IPS DF 19.7 (cell line): ENCODE results near the gene SLC25A5.
"Not testable (repeated sequence)": the region's sequence is repeated elsewhere in the genome, so short reads cannot be mapped to it uniquely, and the experiment has no call there.

Experiments used
- DNase-seq: peaks from one replicate; pipeline ENCODE4 v3.0.0-alpha.2; 2013; ENCODE audit warnings: low read depth, low spot score

Gene SLC25A5

DNA sequence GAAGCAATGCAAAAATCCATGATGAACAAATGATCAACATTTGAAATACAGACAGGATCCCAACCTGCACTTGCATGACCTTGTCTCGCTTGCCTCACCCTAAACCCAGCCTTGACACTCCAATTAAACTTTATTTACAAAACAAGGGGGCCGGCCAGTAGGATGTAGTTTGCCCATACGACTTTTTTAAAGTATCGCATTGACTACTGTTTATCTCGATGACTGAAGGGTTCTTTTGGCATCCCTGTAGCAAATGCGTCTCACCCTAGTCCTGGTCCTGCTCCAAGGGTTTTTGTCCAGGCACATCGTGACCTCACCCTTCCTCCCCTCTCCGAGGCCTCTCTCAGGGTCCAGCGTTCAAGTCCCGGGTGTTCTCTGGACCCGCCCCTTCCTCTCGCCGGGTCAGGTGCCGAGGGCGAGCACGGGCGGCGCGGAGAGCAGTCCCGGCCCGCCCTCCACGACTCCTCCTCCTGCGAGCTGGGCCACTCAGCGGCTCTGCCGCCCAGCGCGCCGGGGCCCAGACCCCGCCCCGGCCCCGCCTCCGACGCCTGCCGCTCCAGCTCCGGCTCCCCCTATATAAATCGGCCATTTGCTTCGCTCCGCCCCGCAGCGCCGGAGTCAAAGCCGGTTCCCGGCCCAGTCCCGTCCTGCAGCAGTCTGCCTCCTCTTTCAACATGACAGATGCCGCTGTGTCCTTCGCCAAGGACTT is at the start of gene SLC25A5:
Gene SLC25A5 (plus strand): TSS at position 603 of the 709 bp plus-strand sequence. CDS start 72 bp downstream, at position 675.
- no peak for DNase-seq

DNA sequence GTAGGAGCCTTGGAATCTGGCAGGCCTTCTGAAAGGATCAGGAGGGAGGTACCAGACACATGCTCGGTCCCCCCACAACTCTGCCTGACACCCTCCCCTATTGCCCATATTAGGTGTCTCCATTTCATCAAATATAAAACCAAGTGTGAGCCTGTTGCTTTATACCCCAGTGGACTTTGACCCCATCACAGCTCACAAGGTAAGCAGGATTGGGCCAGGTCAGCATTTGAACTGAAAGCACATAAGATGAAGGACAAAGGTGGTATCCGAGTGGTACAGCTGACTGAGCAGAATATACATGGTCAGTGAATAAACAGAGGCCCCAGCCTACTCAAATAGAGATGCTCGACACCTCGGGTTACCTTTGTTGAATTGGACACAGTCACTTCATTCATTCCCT is 49.1 kb upstream of the SLC25A5 start:
- no peak for DNase-seq

DNA sequence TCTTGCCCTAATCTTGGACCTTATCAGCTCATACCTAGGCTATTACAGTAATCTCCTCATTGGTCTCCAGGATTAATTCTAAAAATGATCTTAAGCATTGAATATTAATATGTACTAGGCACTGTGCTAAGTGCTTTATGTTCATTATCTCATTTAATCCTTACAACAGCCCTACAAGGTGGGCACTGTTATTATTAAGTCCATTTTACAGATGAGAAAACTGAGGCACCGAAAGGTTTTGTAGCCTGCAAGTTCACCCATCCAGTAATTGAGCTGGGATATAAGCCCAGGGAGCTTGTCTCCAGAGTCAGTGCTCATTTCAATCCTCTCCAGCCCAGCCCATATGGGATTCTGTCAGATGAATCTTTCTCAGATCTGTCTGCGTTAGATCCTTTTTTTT is 48.3 kb upstream of the SLC25A5 start:
- DNase-seq = no peak

DNA sequence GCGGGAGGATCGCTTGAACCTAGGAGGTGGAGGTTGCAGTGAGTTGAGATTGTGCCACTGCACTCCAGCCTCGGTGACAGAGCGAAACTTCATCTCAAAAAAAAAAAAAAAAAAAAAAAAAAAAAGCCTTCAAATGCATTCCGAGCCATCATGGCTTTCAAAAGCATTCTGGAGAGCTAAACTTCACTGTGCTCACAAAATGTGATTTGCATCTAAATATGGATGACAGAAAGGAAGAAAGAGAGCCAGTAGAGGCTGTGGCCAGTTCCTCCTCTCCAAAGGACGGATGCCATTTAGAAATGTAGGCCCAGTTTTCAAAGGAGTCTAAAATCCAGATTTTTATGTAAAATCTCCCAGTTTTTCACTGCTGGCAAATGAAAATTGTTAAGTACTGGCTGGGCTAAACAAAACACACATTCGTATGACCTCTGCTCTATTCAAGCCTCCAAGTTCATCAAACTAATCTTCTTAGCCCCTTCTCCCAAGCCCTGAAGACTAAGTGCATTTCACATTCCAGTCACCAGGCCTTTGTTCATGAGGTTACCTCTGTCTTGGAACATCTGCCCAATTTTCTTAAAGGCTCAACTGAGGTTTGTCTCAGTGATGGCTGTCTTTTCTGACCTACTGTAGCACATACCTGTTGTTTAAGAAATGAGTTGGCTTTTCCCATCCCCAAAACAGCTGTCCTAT is 47.1 kb upstream of the SLC25A5 start:
- no peak for DNase-seq

DNA sequence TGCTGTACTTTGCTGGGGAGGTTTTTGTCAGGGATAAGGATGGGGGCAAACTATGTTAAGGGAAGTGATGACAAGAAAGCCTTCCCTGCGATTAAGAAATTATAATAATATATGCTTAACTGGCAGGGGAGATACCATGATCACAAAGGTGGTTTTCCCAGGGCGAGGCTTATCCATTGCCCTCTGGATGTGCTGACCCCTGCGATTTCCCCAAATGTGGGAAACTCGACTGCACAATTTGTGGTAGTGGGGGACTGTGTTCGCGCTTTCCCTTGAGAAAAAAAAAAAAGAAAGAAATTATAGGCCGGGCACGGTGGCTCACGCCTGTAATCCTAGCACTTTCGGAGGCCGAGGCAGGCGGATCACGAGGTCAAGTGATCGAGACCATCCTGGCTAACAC is 44.6 kb upstream of the SLC25A5 start:
- no peak for DNase-seq

DNA sequence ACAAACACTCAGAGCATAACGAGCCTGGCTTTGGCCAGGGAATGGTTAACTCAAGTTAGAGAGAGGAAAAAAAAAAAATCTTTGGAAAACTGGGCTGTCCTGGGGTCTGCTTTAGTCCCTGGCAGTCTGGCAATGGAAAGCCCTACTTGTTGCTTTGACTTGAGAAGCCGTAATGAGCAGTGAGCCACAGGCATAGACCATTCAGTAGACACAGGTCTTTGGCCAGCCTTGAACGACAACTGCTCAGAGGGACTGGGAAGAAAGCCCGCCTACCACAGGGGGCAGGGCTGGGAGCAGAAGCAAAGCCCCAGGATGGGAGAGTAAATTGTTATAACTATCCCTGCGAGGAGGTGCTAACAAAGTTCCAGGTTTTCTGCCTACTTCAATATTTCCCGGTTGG is 43.2 kb upstream of the SLC25A5 start:
- no peak for DNase-seq

DNA sequence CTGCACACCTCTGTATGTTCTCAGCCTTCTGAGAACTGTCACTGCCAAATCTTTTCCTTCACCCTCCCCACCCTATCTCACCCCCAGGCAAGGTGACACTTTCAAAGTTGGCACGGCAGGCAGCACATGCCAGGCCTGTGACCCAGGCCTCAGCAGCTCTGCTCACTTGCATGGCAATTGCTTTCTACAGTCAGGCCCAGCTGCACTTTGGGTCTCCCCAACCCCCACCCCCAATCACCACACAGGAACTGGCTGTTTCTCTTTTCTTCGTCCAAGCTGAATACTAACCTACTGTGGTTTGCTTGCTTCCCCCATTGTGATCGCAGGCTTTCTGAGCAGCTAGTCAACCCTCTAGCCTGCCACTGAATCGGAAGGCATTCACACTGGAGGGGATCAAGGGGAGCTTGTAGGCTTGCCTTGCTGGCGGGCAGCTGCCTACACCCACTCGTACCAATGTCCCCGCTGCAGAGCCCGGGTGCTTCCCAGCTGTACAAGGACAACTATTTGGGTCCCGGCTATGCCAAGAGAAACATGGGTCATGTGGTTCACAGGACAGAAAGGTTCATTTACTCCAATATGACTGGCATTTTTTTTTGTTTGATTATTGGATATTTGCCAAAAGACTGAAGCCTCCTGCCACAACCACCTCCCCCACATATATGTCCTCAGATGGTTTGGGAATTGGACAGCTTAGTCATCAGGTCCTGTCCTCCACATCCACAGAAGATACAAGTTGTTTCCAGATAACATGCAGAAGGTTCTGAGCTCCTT is 41.0 kb upstream of the SLC25A5 start:
- no peak for DNase-seq

DNA sequence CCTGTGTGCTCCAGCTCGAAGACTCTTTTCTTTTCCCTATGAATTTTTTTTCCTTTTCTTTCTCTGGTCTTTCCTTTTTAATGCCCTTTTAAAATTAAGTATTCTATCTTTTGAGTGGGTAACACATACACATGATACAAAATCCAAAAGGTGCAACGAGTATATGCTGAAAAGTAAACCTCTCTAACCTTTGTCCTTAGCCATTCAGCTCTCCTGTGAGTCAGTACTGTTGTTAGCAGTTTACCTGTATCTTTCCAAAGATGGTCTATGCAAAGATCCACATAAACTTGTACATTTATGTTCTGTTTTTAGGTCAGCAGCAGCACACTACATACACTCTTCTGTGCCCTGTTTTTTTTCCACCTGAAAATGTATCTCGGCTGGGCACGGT is 40.5 kb upstream of the SLC25A5 start:
- DNase-seq = no peak

DNA sequence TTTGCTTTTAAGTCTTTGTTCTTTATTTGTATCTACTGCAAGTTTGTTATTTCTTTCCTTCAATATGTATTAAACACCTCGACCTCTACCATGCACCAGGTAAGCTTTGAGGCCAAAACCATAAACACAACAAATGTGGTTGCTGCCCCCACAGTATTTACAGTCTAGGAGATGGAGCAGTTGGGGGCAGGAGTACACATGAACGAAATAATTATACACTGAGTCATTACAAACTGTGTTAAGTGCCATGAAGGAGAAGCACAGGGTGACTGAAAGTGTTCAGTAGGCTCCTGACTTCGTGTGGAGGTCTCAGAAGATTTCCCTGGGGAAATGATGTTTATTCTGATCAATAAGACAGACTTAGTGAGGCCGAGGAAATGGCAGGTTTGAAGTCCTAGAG is 38.8 kb upstream of the SLC25A5 start:
- DNase-seq = no peak

DNA sequence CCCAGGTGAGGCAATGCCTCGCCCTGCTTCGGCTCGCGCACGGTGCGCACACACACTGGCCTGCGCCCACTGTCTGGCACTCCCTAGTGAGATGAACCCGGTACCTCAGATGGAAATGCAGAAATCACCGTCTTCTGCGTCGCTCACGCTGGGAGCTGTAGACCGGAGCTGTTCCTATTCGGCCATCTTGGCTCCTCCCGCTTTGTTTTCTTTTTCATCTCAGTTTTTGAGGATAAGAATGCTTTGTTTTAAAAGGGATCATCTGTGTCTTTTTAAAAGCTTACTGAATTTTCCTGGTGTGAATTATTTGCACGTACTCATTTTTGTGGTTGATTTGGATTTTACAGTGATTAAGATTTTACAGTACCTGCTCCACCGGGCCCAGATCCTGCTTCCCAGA is 26.9 kb upstream of the SLC25A5 start:
- DNase-seq = not testable (repeated sequence)

DNA sequence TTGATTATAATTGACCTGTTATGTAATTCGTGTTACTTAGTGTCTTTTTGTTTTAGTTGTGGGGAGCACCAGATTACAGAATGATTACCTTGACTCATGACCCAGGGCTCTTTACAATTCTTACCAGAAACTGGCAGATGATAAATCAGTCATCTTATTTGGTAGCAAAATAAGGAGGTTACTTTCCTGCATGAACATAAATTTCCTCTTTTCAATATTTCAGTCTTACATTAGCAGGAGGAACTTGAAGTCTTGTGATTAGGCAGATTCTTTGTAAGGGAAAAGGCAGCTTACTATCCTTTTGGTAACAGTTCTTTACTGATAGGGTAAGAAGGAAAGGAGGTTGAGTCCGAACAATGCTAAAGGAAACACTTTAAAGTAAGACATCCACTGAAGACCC is 26.0 kb upstream of the SLC25A5 start:
- no peak for DNase-seq

DNA sequence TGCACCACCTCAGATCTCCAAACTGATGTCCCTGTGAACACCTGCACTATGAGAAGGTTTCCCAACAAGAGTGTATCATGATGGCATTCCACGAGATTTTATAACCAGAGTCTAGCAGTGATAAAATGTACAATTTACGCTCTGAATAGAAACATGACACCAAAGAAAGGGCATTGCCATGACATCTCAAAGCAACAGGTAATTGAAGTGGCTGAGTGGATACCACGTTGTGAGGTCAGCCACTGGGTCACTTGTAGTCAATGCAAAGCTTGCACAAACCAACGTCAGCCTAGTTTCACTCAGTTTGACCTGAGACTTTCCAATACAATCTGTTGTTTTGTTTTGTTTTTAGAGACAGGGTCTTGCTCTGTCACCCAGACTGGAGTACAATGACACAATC is 15.0 kb upstream of the SLC25A5 start:
- no peak for DNase-seq

DNA sequence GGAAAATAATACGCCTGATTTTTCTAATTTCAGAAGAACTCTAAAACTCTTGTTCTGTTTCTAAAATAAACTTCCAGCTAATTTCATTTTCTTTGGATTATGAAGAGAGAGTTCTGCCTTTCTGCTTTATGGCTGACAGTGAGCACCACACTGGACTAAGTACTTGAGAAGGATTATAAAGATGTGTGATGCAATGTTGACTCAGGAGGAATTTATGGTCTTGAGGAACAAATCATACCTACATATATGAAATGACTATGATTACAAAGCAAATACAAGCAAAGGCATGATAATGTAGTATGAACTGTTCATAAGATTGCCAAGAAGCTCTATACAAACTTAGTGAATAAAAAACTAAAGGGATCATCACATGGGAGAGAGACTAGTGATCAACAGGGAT is 13.0 kb upstream of the SLC25A5 start:
- no peak for DNase-seq

DNA sequence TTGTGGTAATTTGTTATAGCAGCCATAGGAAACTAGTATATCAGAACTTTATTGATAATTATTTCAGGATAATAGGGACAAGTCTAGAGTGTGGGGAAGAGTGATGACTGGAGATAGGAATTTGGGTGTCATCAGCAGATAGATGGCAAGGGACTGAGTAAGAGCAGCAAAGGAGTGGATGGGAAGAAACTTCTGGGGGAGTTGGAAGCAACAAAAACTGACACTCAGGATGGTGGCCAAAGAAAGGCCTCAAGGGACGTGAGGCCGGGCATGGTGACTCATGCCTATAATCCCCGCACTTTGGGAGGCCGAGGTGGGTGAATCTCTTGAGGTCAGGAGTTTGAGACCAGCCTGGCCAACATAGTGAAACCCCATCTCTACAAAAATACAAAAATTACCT is 9.1 kb upstream of the SLC25A5 start:
- no peak for DNase-seq

DNA sequence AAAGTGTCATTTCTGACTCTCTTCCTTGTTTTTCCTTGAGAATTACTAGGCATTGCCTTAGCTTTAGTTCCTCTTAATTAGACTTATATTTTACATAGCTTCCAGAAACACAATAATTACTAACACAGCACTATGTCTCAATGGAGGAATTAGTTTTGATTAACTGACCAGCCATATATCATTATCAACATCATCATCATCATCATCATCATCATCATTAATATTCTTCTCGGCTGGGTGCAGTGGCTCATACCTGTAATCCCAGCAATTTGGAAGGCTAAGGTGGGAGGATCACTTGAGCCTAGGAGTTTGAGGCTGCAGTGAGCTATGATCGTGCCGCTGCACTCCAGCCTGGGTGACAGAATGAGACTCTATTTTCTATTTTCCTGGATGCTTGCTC is 2.7 kb upstream of the SLC25A5 start:
- no peak for DNase-seq

DNA sequence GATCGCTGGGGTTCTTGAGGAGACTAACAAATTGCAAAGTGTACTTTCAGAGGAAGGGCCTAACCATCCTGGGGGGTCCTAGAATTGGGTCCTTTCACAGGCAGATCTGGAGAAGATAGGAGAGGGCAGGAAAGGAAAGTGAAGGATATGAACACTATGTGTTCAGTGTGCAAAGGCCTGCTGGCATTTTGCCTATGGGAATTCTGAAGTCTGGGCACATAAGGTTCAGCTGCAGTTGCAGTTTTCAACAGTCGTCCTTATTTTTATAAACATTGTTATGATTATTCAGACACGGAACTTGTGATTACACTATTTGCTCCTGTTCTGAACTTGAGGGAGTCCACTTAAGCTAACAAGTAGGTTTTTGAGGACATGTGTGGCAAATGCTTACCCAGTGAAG is 1.3 kb upstream of the SLC25A5 start:
- no peak for DNase-seq

DNA sequence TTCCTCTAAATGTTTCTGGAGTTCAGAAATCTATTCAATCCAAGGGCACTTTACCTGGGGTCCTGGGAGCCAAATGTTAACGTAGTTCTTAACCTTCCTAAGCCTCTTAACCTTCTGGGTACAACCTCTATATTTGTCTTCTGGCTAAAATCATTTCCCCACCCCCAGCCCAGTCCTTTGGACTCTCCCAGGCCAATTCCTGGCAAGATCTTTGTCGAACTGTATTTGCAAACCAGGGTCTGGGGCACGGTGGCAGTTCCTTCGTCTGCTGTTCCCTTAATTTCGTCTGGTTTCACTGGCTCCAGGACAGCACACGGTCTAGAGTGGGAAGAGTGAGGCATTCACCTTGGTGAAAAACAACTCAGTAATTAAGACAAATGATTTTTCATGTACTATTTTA is 811 bp upstream of the SLC25A5 start:
- DNase-seq = no peak

DNA sequence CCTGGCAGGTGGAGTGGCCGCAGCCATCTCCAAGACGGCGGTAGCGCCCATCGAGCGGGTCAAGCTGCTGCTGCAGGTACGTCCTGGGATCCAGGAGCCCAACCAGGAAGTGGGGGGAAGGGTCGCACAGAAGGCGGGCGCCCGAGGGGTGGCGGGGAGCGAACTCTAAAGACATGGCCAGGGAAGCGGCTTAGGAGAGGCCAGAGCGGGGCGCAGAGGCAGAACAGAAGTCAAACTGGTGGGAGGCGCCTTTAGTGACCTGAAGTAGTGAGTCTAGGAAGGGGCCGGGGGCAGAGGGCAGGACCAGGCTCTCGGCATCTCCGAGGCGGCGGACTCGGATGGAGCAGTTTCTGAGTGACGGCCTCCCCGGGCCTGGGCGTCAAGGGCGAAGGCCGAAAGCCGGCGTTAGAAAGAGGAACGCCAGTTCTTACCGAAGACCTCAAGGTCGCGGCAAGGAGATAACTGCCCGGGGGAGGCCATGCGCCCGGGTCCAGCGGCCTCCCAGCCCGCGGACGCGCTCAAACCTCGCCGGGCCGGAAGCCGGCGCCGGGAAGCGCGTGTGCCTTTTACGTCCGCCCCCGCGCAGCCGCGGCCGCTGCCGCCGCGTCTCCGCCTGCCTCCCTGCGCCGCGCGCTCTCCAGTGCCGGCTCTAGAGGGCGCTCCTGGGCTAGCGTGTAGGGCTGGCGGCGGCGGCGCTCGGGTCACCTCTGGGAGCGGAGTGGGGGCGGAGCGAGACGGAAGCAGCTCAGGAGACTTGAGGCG is 488 bp downstream of the SLC25A5 start:
- no peak for DNase-seq

DNA sequence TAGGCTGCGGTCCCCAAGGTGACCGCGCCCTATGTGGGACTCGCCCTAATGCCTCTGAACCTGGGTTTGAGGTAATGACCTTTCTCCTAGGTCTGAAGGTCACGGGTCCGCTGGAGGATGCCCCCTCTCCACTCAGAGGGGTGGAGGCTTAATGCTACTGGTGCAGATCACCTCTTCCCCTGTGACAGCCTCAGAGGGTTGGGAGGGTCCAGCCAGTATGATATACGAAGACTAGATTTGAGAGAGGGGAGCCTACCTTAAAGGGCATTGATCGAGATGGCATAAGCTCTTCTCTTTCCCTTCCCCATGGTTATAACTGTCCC is 1.0 kb downstream of the SLC25A5 start:
- DNase-seq = no peak

DNA sequence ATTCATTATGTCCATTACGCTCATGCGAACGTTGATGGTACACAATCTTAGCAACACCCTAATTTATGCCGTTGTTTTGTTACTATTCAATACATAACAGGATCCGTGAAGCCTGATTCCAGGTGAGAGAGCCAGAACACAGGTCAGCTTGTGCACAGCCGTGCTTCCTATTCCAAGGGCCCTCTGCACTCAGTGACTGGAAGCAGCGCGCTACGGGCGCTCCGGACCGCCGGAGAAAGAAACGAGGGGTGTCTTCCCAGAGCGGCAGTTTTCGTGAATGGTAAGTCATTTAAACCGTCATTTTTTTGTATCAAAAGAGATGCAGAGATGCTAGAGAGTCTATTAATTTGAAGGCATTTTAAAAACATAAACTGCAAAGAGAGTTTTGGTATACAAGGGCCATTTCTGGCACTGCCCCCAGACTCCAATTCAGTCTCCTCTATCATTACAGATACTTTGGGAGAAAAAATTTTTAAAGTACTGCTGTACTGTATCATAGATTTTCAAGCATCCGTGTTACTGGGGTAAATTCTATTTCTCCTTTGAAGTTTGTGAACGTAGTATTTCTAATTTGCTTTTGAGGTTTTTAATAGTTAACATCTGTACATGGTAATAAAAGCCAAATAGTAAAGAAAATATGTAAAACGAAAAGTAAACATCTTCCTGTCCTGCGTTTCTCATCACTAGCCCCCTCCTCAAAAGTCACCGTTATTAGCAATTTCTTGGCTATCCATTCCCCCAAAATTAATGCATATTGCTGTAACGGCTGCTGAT is 6.6 kb downstream of the SLC25A5 start:
- DNase-seq = no peak

DNA sequence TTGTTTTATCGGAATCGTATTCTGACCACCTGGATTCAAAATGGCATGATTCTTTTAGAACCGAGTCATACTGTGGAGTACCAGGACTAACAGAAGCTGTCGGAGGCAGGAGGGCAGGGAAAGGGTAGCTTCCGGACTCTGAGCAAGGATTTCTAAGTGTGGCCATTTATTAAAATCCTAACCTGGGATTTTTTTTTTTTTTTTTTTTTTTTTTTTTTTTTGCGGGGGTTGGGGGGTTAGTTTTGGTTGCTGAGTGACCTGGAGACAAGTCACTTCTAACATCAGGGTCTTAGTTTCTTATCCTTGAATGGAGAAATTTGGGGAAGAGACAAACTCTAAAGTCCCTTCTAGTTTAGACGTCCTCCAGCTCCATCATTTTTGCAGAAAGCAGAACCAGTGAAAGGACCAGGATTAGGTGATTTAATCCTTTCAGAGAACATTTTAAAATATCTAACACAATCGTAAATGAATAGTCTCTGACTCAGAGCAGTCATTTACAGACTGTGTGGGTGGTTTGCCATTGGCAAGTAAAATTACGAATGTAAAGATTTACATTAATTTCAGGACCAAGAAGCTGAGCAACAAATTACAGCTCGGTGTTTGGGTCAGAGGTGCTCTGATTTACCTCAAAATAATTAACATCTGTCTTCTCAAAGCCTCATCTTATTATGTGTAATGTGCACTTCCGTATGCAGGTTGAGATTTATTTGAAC is 7.3 kb downstream of the SLC25A5 start:
- no peak for DNase-seq
